ENCODE results near the gene JHY.

The JHY gene

DNA sequence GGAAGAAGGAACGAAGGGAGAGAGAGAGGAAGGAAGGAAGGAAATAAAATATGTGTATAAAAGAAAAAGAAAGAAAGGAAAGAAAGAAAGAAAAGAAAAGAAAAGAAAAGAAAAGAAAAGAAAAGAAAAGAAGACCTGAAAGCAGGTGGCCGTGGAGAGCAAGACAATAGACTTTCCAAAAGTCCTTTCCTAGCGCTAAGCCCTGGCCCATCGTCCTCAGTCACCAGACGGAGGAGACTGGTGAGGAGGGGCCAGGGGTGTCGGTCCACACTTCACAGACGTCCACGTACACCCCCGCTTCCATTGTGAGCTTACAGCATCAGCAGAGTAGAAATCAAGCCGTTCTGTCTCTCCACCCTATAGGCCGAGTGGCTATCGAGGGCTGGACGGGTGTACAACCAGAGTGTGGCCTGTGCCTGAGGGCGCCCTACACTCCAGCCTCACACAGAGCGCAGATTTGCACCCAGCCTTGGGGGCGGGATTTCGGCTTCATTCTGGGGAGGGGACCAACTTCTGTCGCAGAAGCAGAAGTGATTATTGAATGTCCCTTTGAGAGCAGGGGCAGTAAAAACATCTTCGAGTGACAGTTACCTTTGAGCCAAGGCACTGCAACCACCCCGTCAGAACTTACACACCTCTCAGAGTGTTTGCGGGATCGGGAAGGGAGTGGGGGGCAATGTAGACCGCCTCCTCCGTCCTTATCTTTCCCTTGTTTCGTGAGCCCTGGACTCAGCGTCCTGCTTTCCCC lies 101.1 kb downstream of the JHY start:
- ChIA-PET POLR2A (ENCODE audit: low non-redundant PET) (no interaction called here), CTCF (no interaction called here)
- no peak overlapping the region for H3K27ac ChIP-seq
- TF ChIP-seq, protein P1, sequence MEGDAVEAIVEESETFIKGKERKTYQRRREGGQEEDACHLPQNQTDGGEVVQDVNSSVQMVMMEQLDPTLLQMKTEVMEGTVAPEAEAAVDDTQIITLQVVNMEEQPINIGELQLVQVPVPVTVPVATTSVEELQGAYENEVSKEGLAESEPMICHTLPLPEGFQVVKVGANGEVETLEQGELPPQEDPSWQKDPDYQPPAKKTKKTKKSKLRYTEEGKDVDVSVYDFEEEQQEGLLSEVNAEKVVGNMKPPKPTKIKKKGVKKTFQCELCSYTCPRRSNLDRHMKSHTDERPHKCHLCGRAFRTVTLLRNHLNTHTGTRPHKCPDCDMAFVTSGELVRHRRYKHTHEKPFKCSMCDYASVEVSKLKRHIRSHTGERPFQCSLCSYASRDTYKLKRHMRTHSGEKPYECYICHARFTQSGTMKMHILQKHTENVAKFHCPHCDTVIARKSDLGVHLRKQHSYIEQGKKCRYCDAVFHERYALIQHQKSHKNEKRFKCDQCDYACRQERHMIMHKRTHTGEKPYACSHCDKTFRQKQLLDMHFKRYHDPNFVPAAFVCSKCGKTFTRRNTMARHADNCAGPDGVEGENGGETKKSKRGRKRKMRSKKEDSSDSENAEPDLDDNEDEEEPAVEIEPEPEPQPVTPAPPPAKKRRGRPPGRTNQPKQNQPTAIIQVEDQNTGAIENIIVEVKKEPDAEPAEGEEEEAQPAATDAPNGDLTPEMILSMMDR (conservative IDR thresholded peaks at IDR 0.05; ENCODE audit: low read depth) = no peak
- DNase-seq (ENCODE audit: low spot score) = no peak

DNA sequence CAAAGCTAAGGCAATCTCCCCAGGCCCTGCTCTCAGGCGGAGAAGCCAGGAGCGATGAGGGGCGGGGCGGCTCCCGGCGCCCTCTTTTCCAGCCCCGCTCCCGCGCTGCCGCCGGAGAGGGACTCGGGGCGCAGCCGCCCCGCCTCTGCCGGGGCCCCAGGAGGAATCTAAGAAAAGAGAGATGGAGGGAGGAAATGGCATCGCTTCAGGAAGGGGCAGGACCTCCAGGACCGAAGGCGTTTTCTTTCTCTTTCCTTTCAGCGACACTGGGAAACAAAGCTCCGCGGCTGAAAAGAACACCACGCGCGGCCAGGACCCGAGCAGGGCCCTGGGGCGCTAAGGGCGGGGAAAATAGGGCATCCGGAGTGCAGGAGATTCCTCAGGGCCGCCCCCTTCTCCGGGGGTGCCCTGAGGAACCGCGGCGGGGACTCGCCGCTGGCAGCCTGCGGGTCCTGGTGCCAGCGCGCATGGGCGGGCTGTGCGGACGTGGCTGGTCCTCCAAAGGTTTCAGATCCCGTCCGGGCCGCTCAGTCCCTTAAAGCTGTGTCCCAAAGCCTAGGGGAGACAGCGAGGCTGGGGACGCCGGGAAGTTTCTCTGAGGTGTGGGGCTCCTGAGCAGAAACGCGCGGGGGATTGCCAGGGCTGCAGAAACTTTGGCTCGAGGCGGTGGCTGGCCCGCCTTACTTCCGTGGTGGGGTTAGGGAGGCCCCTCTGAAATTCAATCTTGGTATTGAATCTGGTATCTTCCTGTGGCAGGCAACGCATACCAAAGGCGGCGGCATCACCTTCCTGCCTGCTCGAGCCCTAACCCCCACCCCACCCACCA lies 101.8 kb downstream of the JHY start:
- TF ChIP-seq, protein P1 (conservative IDR thresholded peaks at IDR 0.05; ENCODE audit: low read depth) = no peak
- no peak overlapping the region for H3K27ac ChIP-seq
- DNase-seq (ENCODE audit: low spot score) = no peak
- CTCF ChIA-PET = interaction anchor here (1.0 kb wide), 1 partner anchor 193 kb away, joined by 4 read pairs; no protein-coding TSS in a partner anchor
- POLR2A ChIA-PET (ENCODE audit: low non-redundant PET) = no interaction called here

DNA sequence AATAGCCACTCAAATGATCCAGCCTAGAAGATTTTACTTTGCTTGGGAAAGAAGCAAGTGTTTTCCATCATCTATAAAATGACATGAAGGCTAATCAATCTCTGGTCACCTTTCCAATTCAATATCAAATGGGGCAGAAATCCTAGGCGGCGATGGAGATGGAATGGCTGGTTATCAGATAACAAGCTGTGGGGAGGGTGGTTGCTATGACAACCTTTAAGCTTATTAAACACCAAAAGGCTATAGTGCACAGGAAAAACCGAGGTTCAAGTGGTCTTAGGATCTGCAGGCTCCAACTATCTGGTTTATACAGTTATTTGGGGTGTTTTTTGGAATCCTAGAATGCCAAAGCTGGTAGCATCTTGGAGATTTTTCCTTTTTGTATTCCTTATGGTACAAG lies 113.0 kb downstream of the JHY start:
- no peak overlapping the region for H3K27ac ChIP-seq
- no peak for DNase-seq (ENCODE audit: low spot score)
- ChIA-PET POLR2A (ENCODE audit: low non-redundant PET) (no interaction called here), CTCF (no interaction called here)
- TF ChIP-seq, protein P1 (conservative IDR thresholded peaks at IDR 0.05; ENCODE audit: low read depth) = no peak

DNA sequence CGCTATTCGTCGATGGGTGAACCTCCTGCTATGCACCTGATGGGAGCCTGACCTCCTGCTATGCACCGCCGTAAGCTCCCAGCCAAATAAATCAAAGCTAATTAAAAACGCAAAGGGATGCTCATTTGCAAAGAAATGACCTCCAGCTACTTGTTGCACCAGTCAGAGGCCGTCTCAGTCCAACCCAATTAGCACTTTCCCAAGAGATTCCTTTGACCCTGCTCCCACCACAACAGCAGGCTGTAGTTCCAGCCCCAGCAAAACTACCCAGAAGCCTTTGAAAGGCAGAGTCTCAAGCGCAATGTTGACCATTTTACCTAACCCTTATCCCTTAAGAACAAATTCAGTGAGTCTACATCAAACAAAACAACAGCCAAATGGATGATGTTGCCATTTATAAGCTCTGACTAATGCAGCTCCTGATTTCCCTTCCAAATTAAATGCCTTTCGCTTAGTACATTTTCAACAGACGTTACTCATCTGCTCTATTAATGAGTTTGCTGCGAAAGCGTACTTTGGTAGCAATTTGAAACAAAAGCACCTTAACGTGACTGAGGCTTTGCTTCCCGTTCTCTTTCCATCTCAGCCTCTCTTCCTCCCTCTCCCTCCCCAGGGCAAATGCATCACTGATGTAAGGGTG lies 116.3 kb downstream of the JHY start:
- POLR2A ChIA-PET (ENCODE audit: low non-redundant PET) = no interaction called here
- no peak for DNase-seq (ENCODE audit: low spot score)
- CTCF ChIA-PET = no interaction called here
- no peak overlapping the region for H3K27ac ChIP-seq
- TF ChIP-seq, protein P1 (conservative IDR thresholded peaks at IDR 0.05; ENCODE audit: low read depth) = no peak

DNA sequence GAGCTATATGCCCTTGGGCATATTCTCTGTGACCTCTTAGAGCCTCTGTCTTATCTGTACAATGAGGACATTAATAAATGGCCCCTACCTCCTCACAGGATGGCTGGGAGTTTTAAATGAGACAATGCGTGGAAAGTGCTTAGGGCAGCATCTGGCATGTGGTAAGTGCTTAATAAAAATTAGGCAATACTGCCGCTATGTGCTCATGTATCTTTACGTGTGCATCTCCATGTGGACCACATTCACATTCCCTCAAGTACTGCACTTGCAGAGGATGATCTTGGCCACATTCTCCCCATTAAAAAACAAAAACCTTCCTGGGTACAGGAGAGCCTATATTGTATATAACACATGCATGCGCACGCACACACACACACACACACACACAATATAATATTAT lies 118.2 kb downstream of the JHY start:
- ChIA-PET CTCF (no interaction called here), POLR2A (ENCODE audit: low non-redundant PET) (no interaction called here)
- TF ChIP-seq, protein P1 (conservative IDR thresholded peaks at IDR 0.05; ENCODE audit: low read depth) = no peak
- no peak overlapping the region for H3K27ac ChIP-seq
- no peak for DNase-seq (ENCODE audit: low spot score)

DNA sequence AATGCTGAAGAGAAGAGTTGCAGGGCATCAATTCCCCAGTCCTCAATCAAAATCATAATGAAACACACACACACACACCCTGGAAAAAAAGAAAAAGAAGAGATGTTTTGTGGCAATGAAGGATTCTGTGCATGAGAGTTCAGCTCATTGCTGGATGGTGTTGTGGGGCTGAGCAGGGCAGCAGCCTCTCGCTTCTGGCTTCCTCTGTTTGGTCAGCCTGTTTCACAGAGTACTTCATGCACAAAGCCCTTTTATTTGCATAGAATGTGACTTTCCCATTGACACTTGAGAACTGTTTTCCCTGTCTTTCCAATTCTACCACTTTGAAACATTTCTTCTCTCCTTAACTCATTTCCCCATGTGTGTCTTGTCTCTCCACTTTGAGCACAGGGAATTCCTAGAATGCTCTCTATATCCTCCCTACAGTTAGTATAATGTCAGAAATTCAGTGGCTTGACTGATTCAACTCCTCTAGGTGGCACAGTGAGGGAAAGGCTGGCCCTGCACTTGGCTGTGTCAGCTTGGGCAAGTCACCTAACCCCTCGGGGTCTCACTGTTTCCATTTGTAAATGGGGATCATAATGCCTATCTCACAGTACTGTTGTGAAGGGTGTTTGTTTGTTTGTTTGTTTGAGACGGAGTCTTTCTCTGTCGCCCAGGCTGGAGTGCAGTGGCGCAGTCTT lies 124.4 kb downstream of the JHY start:
- DNase-seq (ENCODE audit: low spot score) = no peak
- H3K27ac ChIP-seq = no peak overlapping the region
- ChIA-PET POLR2A (ENCODE audit: low non-redundant PET) (no interaction called here), CTCF (no interaction called here)
- TF ChIP-seq, protein P1 (conservative IDR thresholded peaks at IDR 0.05; ENCODE audit: low read depth) = no peak

Measured in RWPE1 (cell line).